Panc1 (cell line): Measurements from ENCODE around the gene FAM53B.

Source experiments
- POLR2AphosphoS5 ChIP-seq: IDR thresholded peaks from 2 replicates; pipeline ENCODE4 v1.6.1; 2012; ENCODE audit warnings: mild to moderate bottlenecking, low read depth, low read length, moderate library complexity
- TF ChIP-seq, protein P1 (sequence below): fragments of 450-650 bp; IDR thresholded peaks from 2 replicates; pipeline ENCODE4 v1.5.1; 2017; ENCODE audit warnings: mild to moderate bottlenecking

DNA sequence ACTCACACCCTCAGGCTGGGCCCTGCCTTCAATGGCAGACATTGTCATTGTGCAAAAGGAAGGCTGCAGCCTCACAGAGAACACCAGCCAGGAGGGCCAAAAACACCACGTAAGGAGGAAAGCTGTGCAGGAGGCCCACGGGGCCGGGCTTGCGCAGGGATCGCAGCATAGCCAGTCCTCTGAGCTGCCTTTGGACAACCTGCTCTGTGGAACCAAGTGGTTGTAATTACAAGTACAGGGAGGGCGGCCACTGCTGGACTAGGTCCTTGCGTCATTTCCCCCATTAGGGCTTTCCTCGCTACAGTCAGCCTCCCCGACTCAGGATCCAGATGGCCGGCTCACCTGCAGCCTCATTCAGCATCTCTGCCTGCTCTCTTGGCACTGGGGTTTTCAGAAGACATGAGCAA lies 66.9 kb downstream of the FAM53B start:
- TF ChIP-seq, protein P1, sequence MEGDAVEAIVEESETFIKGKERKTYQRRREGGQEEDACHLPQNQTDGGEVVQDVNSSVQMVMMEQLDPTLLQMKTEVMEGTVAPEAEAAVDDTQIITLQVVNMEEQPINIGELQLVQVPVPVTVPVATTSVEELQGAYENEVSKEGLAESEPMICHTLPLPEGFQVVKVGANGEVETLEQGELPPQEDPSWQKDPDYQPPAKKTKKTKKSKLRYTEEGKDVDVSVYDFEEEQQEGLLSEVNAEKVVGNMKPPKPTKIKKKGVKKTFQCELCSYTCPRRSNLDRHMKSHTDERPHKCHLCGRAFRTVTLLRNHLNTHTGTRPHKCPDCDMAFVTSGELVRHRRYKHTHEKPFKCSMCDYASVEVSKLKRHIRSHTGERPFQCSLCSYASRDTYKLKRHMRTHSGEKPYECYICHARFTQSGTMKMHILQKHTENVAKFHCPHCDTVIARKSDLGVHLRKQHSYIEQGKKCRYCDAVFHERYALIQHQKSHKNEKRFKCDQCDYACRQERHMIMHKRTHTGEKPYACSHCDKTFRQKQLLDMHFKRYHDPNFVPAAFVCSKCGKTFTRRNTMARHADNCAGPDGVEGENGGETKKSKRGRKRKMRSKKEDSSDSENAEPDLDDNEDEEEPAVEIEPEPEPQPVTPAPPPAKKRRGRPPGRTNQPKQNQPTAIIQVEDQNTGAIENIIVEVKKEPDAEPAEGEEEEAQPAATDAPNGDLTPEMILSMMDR: no peak
- no peak for TF ChIP-seq POLR2AphosphoS5
